ENCODE data around the gene MPZL2.

The MPZL2 gene

DNA sequence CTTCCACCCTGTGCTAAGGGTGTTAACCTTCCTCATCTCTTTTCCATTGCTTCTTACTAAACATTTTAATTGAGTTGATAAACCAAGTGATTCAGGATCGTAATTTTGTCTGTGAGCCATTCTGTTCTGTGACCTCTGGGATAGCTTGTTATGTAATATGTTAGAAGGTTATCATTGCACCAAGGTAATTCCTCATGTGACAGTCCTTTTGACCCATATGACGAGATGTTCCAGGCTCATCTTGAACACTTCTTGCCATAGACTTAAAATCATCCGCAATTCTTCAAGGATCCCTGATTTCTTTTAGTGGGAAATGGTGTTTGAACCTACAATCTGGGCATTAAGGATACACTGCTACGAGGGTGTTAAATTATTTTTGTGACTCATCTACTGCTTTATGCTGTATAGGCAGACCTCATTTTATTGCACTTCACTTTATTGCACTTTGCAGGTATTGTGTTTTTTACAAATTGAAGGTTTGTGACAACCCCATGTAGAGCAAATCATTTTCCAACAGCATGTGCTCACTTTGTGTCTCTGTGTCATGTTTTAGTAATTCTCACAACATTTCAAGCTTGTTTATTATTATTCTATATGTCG lies 19.0 kb upstream of the MPZL2 start:
- no peak for DNase-seq

DNA sequence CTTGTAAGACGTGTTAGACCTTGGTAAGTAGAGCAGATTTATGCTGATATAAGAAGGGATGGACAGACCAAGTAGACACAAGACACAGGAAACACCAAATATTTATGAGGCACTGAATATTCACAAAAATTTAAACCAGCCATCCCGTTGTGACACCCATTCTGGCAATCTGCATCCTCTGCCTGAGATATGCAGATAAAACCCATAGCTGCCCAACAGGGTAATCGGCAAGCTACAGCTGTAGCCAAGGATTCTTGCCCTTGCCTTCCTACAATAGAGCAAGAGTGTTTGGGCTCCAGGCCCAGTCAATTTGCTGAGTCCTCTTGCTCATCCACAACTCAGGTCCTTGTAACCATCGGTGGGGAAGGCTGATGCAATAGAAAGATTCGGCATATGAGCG lies 18.5 kb upstream of the MPZL2 start:
- no peak for DNase-seq

DNA sequence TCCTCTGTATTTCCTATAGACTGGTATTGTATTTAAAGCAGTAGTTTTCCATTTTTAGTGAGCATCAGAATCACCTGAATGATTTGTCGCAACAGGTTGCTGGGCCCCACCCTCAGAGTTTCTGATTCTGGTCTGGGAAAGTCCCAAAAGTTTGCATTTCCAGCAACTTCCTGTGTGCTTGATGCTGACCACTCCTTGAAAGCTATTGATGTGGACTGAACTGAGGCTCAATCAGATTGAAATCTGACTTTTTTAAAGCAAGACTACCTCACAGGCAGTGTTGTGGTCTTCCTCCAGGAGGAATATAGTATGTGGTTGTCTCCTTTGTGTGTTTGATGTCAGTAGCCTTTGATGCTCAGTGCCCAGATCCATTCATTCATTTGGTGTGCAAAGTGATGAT lies 17.2 kb upstream of the MPZL2 start:
- no peak for DNase-seq

DNA sequence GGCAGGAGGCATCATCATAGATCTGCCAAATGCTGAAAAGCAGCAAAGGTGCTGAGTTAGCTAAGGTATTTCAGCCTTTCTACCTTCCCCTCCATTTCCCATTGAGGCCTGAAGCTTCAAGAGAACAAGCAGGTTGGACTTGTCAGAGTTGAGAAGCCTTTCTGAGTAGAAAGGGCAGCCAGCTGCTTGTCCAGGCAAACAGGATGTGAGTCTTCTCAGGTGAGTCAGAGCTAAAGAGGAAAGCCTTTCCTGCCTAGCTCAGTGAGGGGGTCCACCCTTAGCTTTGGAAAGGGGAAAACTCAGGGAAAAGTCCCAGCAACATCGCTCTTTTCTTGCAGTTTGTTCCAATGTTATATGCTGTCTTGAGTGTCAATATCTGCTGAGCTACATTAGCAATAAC lies 13.2 kb upstream of the MPZL2 start:
- no peak for DNase-seq

DNA sequence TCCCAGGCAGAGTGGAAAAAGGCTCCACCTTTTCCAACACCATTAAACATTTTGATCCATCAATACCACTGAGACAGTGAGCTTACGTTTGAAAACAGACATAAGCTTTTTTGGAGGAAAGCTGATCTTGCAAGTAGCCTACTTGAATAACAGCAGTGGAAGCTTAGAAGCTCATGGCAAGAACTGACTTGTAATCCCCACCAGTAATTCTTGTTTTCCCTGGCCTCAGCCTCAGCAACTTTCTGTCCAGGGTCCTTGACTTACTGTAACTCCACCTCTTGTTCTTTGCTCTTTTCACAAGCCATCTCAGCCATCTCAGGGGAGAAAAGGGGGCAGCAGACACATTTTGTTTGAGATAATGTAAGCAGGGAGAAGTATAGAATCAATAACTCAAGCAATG lies 12.3 kb upstream of the MPZL2 start:
- DNase-seq: no peak

DNA sequence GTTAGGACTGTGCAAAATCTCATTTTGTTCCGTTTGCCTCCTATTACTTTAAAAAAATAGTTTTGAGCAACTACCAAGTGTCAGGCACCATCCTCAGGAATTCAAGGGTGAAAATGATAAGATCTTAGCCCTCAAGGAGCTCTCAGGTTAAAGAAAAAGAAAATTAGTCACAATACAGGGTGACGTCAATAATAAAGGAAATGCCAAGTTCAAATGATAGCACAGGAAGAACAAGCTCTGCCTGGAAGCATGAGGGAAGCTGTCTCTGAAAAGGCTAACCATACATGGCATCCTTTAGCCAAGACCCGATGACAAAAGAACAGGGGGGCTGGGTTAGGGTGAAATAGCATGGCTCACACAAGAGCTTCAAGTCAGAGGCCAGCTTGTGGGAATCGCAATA lies 11.1 kb upstream of the MPZL2 start:
- DNase-seq: no peak

DNA sequence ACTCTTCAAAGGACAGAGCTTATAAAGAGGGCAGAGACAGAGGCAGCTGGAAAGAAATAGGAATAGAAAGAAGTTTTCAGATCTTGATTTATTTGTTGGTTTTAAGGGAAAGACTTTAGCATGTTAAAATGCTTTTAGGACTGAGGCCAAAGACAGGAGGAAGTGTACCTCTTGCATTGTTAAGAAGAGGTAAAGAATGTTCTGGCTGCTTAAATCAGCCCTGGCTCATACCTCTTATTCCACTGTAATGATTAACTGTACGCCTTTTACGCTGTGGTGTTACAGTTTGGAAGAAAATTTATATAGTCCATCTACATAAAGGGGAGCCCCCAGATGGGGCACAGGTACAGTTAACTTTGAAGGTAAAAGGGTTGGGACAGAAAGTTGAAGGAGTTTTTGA lies 10.1 kb upstream of the MPZL2 start:
- DNase-seq: no peak

DNA sequence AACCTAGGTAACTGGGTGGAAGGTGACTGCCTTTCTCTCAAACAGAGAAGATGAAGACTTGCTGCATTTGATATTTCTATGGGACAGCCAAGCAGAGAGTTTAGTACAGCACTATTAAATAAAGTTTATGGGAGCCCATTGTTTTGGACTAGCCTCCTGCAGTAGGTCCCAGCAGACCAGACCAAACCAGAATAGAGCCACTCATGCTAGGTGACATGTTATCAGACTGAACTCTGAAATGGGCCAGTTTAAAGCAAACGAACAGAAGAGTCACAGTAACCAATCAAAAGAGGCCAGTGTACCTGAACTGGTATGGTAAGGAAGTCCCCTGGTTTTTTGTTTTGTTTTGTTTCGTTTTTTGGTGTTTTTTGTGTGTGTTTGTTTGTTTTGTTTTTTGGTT lies 7.9 kb upstream of the MPZL2 start:
- DNase-seq: no peak

DNA sequence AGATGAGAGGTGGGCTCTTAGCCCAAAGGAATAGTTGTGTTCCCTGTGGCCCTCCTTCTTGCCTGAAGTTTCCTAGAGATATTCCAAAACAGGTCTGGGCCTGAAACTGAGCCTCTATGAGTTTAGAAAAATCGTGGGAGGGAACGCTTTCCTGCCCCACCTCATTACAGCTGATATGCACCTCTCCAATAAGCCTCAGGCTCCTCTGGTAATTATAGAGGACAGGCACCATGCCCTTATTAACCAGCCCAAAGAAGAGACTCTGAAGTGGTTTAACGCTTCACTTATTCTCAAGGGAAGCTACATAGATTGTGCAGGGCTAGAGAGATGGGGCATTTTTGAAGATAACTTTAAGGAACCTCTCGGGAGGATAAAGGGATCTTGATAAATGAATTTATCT lies 3.4 kb upstream of the MPZL2 start:
- DNase-seq: no peak

DNA sequence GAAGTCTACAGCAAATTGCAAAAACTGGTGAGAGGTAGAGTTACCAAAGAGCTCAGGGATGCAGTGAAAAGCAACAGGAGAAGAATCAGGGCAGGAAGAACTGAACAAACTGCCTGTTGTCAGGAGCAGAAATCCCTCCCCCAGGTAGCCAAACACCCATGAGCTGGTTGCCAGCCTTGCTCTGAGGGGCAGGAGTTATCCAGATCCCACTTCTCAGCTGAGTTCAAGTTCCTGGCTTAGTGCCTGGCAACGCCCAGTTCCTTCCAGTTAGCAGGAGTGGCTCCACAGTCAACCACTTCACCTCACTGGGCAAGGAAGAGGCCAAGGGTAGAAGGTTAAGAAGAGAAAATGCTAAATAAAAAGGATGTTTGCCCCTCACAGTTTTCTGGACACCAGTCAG lies 1.9 kb upstream of the MPZL2 start:
- no peak for DNase-seq

DNA sequence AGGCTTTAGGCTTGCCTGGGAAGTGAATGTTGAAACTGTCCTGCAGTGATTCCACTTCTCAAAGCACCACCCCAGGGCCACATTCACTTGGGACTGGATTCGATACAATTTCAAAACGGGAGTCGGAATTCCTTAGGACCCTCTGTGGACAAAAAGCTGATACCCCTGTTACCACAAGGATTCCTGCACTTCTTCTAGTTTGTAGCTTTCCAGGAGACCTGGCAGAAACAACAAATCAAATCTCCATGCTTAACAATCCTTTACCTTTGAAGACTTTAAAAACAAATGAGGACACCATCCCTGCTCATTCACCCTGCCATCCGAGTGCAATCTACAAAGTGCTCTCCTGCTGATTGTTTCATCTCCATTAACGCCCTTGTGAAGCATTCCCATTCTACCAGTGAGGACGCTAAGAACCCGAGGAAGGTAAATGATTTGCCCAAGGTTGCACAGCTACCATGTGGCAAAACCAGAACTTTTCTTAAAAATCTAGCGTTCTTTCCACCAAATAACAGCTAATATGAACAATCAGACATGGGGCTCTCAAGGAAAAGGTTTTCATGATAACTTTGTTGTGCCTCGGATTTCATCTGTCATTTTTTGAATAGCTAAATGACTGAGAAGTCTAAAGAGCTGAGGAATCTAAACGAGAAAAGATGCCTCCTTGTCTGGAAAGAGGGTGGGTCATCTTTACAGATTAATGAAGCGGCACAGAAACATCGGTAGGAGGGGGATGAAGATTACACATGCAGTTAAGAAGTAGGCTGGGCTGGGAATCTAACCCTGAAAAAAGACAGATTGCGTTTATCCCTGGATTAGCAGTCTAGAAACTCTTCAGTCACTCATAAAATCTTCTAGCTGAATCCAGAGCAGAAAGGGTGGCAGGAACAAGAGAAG lies 720 bp upstream of the MPZL2 start:
- no peak for DNase-seq

DNA sequence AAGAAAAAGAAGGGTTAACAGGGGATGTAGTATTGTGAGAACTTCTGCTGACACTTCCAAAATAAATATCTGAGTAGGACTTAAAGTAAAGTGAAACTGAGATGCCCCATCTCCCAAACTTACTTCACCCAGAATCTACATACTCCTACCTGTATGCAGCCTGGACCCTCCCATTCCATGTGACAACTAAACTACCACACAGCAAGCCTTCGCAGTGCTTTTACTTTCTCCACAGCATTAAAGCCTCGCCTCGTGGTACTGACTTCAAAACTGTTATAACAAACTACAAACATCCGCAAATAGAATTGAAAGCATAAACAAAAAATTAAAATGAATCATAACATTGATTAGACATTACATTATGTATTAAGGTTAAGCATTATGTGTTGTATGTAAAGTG lies 985 bp downstream of the MPZL2 start:
- no peak for DNase-seq

DNA sequence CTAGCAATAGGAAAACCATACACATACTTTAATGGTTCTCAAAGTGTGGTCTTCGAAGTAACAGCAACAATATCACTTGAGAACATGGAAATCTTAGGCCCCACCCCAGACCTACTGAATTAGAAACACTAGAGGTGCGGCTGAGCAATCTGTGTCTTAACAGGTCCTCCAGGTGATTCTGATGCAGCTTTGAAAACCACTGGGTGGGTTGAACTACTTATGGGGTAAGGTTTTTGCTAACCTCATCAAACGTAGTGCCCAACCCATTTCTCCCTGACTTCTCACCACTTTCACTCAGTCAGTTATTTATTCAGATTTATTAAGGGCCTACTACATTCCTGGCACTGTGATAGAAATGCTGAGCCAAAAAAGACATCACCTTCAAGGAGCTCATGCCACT lies 3.7 kb downstream of the MPZL2 start:
- DNase-seq: no peak

DNA sequence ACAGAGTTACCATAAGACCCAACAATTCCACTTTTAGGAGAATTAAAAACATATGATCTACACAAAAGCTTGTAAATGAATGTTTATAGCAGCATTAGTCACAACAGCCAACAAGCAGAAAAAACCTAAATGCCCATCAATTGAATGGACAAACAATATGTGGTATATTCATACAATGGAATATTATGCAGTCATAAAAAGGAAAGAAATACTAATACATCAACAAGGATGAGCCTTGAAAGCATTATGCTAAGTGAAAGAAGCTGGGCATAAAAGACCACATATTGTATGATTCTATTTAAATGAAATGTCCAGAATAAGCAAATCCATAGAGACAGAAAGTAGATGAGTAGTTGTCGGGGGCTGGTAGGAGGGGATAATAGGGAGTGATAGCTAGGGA lies 5.0 kb downstream of the MPZL2 start:
- no peak for DNase-seq

DNA sequence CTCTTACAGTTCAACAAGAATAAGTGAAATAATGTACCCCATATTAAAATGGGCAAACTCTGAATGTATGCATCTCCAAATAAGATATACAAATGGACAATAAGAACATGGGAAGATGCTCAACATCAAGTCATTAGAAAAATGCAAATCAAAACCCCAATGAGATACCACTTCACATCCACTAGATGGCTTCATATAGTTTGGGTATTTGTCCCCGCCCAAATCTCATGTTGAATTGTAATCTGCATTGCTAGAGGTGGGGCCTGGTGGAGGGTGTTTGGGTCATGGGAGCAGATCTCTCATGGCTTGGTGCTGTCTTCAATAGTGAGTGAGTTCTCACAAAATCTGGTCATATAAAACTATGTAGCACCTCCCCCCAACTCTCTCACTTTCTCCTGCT lies 5.7 kb downstream of the MPZL2 start:
- DNase-seq: no peak

DNA sequence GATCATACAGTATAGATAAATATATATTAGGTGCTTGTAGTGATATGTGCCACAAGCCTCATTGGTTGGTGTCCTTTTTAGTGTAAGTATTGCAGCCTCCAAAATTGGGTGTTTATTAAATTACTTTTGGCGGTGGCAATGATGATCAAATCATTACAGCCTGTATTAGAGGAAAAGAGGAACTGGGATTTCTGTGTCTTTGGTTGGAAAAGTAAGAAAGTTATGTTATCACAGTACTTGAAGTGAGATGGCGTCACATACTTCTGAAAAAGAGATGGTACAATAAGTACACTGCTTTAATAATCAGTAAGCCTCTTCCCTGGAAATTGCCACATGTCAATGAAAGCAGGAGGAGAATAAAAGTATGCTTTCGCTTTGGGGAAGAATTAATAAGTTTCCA lies 11.4 kb downstream of the MPZL2 start:
- no peak for DNase-seq

DNA sequence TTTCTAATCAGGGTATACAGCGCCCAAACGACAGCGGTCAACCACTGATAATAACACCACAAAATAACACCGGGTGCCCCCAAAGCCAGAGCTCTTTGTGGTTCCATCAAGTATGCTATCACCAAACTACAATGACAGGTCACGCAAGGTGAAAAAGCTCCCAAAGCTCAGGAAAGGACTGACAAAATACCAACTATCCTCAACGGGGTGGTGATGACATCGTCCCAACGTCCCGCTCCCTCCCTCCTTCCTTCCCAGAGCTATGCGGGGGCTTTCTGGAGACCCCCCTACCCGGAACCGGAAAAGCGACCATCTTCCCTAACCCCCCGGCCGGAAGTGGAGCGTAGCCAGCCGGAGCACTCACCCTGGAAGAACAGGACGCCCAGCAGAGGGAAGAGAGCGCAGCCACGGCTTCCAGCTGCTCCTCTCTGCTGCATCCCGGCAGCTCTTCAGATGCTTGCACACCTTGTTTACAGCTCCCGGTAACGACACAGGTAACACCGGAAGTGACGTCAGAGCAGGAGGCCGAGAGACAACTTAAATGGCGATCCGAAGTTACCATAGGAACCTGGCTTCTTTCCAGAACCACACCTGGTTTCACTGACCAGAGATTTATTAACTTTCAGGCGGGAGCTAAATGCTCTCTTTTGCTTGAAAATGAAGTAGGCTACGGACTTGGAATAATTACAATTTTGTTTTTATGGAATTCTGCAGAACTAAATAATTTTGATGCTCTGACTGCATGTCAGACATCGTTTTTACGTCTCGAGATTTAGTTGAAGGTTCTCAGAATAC lies 12.0 kb downstream of the MPZL2 start, which contains the start of gene MPZL3:
TSS of gene MPZL3 (minus strand) at position 508 of the 795 bp plus-strand sequence. CDS start at position 437, 71 bp downstream.
- DNase-seq: peak; percentile 75

DNA sequence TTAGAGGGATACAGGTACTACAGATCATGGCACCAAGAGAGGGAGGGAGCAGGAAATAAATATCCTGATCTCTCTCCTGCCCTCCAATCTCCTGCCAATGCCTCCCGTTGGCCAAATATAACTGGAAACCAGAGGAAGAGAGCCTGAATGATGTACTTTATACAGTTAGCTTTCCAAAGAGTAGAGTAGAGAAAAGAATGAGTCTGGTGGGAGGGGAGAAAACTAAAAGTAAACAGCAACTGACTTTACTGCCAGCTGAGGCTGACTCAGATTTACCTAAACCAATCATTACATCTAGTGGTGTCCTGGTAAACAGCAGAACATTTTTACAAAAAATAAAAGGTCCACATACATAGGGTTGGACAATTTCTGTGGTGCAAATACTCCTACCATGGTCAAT lies 17.1 kb downstream of the MPZL2 start:
- DNase-seq: no peak

DNA sequence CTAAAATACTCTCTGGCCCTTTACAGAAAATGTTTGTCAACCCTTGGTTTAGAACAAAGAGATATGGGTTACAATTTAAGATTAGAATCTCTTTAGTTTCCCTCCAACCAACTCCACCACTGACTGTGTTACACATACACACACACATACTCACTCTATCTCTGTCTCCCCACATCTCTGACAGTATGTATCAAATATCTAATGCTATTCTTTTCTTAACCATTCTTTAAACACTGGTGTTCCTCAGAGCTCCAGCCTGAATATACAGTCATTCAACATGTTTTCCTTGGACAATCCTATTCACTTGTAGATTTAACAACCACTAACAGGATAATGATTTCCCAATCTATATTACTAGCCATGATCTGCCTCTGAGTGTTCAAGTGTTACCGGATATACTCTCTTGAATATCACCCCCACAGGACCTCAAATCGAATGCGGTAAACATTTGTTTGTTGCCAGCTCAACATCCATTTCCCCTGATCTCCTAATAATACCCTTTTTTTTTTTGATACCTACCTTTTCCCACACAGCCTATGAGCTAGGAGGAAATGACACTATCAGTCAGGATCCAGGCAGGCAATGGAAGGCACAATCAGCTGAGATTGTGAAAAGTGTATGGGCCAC lies 18.0 kb downstream of the MPZL2 start:
- DNase-seq: no peak

DNA sequence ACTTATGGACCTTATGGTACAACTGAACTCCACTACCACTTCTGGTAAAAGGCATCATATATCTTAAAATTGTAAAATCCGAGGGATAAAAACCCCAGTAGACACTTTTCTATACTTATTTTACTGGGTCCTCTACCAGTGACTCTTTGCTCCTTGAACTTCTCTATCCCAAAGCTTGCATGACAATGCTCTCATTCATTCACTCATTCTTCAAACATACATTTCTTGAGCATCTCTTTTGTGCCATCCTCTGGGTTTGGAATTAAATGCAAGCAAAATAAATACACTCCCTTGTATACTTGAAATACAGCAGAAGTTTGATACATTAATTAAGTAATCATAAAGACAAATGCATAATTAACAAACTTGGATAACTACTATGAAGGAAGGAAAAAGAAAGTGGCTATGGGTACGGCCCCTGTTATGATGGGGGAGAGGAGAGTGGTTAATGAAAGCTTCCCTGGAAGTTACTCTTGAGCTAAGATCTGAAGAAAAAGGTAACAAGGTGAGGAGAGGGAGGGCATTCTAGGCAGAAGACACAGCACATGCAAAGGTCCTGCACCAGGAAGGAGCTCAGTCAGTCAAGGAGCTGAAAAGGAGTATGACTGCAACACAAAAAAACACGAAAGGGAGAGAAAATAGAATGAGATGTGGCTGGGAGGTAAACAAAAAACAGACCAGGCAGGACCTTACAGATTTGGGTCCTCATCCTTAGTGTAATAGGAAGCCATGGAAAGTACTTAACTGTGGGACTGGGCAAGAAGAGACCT lies 19.9 kb downstream of the MPZL2 start:
- DNase-seq: no peak

DNA sequence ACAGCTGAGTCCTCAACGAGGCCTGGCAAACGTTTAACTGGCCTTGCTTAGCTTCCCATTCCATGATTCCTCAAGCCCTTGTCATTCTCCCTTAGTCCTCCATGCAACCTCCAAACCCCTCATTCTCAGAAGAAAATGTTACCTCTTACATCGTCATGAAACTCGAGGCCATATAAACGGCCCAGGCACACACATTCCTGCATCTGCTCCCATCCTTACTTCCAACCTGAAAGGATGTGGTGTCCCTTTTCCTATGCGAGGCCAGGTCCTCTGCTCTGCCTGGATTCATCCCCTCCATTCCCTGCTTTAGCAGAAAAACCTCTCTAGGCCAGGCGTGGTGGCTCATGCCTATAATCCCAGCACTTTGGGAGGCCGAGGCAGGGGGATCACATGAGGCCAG lies 20.9 kb downstream of the MPZL2 start:
- DNase-seq: no peak

DNA sequence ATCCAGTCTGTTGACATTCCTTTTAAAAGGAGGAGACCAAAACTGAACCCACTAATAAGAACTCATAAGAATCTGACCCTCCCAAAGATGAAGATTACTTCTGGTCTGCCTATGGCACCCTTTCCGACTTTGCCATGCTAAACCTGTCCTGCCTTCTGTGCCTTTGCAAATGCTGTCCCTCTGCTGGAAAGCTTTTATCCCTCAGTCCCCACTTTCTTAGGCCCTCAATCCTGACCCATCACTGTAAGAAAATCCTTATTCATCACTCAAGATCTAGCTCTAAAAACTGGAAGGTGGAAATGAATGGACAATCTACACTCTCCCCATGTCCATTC lies 22.4 kb downstream of the MPZL2 start:
- DNase-seq: no peak

Measured in stimulated activated naive CD4-positive, alpha-beta T cell treated with Interleukin-2 at 50 U/mL for 16 hours (primary cell).